K562 (cell line): Measurements from ENCODE around the gene PCDHA5. TPM values are rescaled to one million over a fixed set of nuclear protein-coding genes. Genes with fewer than 3 reads are reported as not detected.

Experiments used
- ATAC-seq: fragments of 200-7000 bp; cut with Tn5 transposase; 3 replicates; pipeline ENCODE4 v1.9.1; 2020; ENCODE audit warnings: moderate library complexity
- BruUV-seq: library from RNA; stranded (reverse); fragments of 400-500 nt; replicated peaks from 2 replicates; lab custom pipeline; 2021; lab: Mats Ljungman, UMichigan
- CTCF ChIA-PET: fragments of 300-600 bp; formaldehyde crosslinking; extraction: SDS; loops from one replicate; lab custom pipeline; 2021; ENCODE audit warnings: low intra/inter-chr PET ratio; lab: Yijun Ruan, JAX
- POLR2A ChIA-PET: fragments of 300-600, 350-650 bp; sonication (Branson Sonifier 250); formaldehyde crosslinking; extraction: SDS; loops from one replicate; lab custom pipeline; 2021; ENCODE audit warnings: antibody characterized with exemption, inconsistent platforms; lab: Yijun Ruan, JAX
- DNase-seq, 4 experiments: peaks; one replicate each; pipeline versions ENCODE4 v3.0.0 to v3.0.0-alpha.2; 2011 to 2018; ENCODE audit warnings: low spot score in 3 of 4, mixed read lengths in 3 of 4; ENCODE audit errors: extremely low read depth in 1 of 4
- FAIRE-seq: peaks from 2 replicates; lab custom pipeline; 2011; peaks lifted over from hg19 to GRCh38; lab: Jason Lieb, UNC
- H2AFZ ChIP-seq: 2 replicates; pipeline ENCODE4 v1.6.0; 2011; ENCODE audit warnings: low read depth, low read length, control low read depth, inconsistent platforms
- H3K27ac ChIP-seq: fragments of 200-600 bp; 3 replicates; pipeline ENCODE4 v1.8.0; 2011; ENCODE audit warnings: low read depth, mild to moderate bottlenecking, control low read depth, inconsistent platforms, low read length, moderate library complexity, mixed read lengths; ENCODE audit errors: extremely low read depth
- H3K27me3 ChIP-seq, 2 experiments: fragments of 300-600 bp in 1 of 2; 2 replicates in 1 of 2; 3 replicates in 1 of 2; pipeline versions ENCODE4 v1.6.0 to v1.8.0; 2011; ENCODE audit warnings: inconsistent platforms in 2 of 2, low read length in 2 of 2, mild to moderate bottlenecking in 1 of 2, mixed read lengths in 1 of 2, moderate library complexity in 1 of 2; ENCODE audit not compliant: control insufficient read depth in 2 of 2, insufficient read depth in 2 of 2
- H3K36me3 ChIP-seq: fragments of 300-600 bp; 3 replicates; pipeline ENCODE4 v1.8.0; 2011; ENCODE audit warnings: mild to moderate bottlenecking, low read length, inconsistent platforms; ENCODE audit not compliant: control insufficient read depth, insufficient read depth
- H3K4me1 ChIP-seq, 2 experiments: fragments of 200-600 bp in 1 of 2; replicated peaks in 1 of 2; 2 replicates in 1 of 2; 3 replicates in 1 of 2; pipeline versions ENCODE4 v1.5.1 to v1.8.0; 2011; ENCODE audit warnings: inconsistent platforms in 2 of 2, low read length in 2 of 2, mild to moderate bottlenecking in 1 of 2, mixed read lengths in 1 of 2, moderate library complexity in 1 of 2; ENCODE audit not compliant: control insufficient read depth in 2 of 2, insufficient read depth in 2 of 2
- H3K4me2 ChIP-seq: 2 replicates; pipeline ENCODE4 v1.6.1; 2011; ENCODE audit warnings: low read length, control low read depth, inconsistent platforms, mixed read lengths; ENCODE audit not compliant: insufficient read depth
- H3K4me3 ChIP-seq: fragments of 200-600 bp; sonication (generic), shearing (Covaris generic); 2 replicates; pipeline ENCODE4 v1.5.1; 2016; ENCODE audit warnings: control low read depth, inconsistent platforms
- H3K79me2 ChIP-seq: fragments of 200-600 bp; 3 replicates; pipeline ENCODE4 v1.8.0; 2011; ENCODE audit warnings: low read length, inconsistent platforms; ENCODE audit not compliant: control insufficient read depth, insufficient read depth
- H3K9ac ChIP-seq, 2 experiments: 2 replicates each; pipeline versions ENCODE4 v1.6.0 to v1.6.1; 2011; ENCODE audit warnings: low read depth in 2 of 2, low read length in 2 of 2, control low read depth in 1 of 2, inconsistent platforms in 1 of 2, mild to moderate bottlenecking in 1 of 2, mixed read lengths in 1 of 2; ENCODE audit not compliant: insufficient read depth in 1 of 2
- H3K9me1 ChIP-seq: one replicate; pipeline ENCODE4 v1.6.0; 2011; ENCODE audit warnings: inconsistent platforms, mild to moderate bottlenecking, low read length, moderate library complexity; ENCODE audit not compliant: control insufficient read depth, insufficient read depth
- H3K9me3 ChIP-seq: replicated peaks from 2 replicates; pipeline ENCODE4 v1.5.1; 2011; ENCODE audit warnings: low read depth, low read length, inconsistent platforms; ENCODE audit not compliant: control insufficient read depth, insufficient read depth
- H4K20me1 ChIP-seq: replicated peaks from 2 replicates; pipeline ENCODE4 v1.6.1; 2011; ENCODE audit warnings: low read length, inconsistent platforms, mixed read lengths; ENCODE audit not compliant: control insufficient read depth, insufficient read depth
- ELF4 ChIP-seq: fragments of 450-650 bp; formaldehyde crosslinking; IDR thresholded peaks from 2 replicates; pipeline ENCODE4 v1.4.0; 2022; ENCODE audit warnings: missing genetic modification characterization
- ESRRB ChIP-seq: fragments of 250-450 bp; sonication (Bioruptor Pico); IDR thresholded peaks from 2 replicates; pipeline ENCODE4 v1.5.0; 2020; ENCODE audit warnings: mild to moderate bottlenecking, moderate library complexity, borderline replicate concordance
- NCOA1 ChIP-seq: fragments of 450-650 bp; IDR thresholded peaks from 2 replicates; pipeline ENCODE4 v1.6.1; 2016; ENCODE audit warnings: low read depth
- TBP ChIP-seq: optimal IDR thresholded peaks from 2 replicates; pipeline ENCODE3; 2011; ENCODE audit warnings: low read depth, low read length, improper control_type of control experiment
- ZNF717 ChIP-seq: fragments of 250-450 bp; sonication (Bioruptor Pico); IDR thresholded peaks from 2 replicates; pipeline ENCODE4 v1.5.0; 2021
- WGBS: fragments of 100-300 bp; shearing (Covaris generic); methylation state at CpG from one replicate; pipeline ENCODE4 v1.1.6; 2016; ENCODE audit warnings: low coverage, mixed read lengths; ENCODE audit not compliant: insufficient coverage; ENCODE audit errors: missing lambda C conversion rate; 5-methylcytosine and 5-hydroxymethylcytosine counted together
- in situ Hi-C: fragments of 300-500 bp; cut with MboI; formaldehyde crosslinking; loops from 4 replicates; pipeline ENCODE4 v1.15.0; 2018; ENCODE audit warnings: inconsistent platforms, mixed read lengths
- intact Hi-C: fragments of 100-400 bp; cut with micrococcal nuclease; formaldehyde crosslinking; loops from 2 replicates; pipeline ENCODE4 v1.14.2; 2022
- polyA plus RNA-seq, 8 experiments: library from polyadenylated mRNA; depleted of rRNA in 4 of 8; stranded (reverse) in 5 of 8; unstranded in 3 of 8; fragments of >200 nt; fragmentation: Nextera tagmentation in 2 of 8; fragmentation: Illumina TruSeq in 1 of 8; extraction: Ambion mirVana in 2 of 8; extraction: Trizol in 1 of 8; gene quantifications; 2 replicates each; pipeline versions ENCODE4 v1.2.1 to v1.2.3, GENCODE V29; 2011 to 2014; ENCODE audit warnings: inconsistent platforms in 1 of 8, missing spikeins in 1 of 8
- total RNA-seq, 7 experiments: library from RNA; depleted of rRNA in 6 of 7; stranded (reverse); fragments of >200 nt in 6 of 7; fragmentation: Illumina TruSeq in 2 of 7; extraction: Trizol in 2 of 7; gene quantifications; 2 replicates each; pipeline versions ENCODE4 v1.2.1 to v1.2.3, GENCODE V29; 2011 to 2021; ENCODE audit warnings: low replicate concordance in 1 of 7
- TF ChIP-seq, protein P1 (sequence below), 2 experiments: fragments of 450-650 bp; conservative IDR thresholded peaks; 2 replicates each; pipeline ENCODE4 v1.6.1; 2017; ENCODE audit warnings: mild to moderate bottlenecking in 2 of 2, moderate library complexity in 2 of 2
- TF ChIP-seq, protein P2 (sequence below): fragments of 450-650 bp; IDR thresholded peaks from 2 replicates; pipeline ENCODE4 v1.6.1; 2016
- TF ChIP-seq, protein P3 (sequence below): sonication (generic); IDR thresholded peaks from 2 replicates; pipeline ENCODE4 v1.6.1; 2016
- TF ChIP-seq, protein P4 (sequence below), 3 experiments: IDR thresholded peaks in 2 of 3; conservative IDR thresholded peaks in 1 of 3; 2 replicates each; pipeline ENCODE4 v1.5.1; 2011 to 2012; ENCODE audit warnings: low read length in 3 of 3, mild to moderate bottlenecking in 3 of 3, control low read depth in 2 of 3, improper control_type of control experiment in 1 of 3, inconsistent platforms in 1 of 3, low read depth in 1 of 3, mixed read lengths in 1 of 3, moderate library complexity in 1 of 3; ENCODE audit not compliant: insufficient read depth in 2 of 3
- TF ChIP-seq, protein P5 (sequence below): fragments of 450-650 bp; IDR thresholded peaks from 2 replicates; pipeline ENCODE4 v1.6.1; 2016; ENCODE audit warnings: borderline replicate concordance

Gene PCDHA5
- total and polyA plus RNA-seq, 9 of the 15 experiments (the other 6 are each of a cell fraction or from before 2014, with no cell fraction given): not detected

DNA sequence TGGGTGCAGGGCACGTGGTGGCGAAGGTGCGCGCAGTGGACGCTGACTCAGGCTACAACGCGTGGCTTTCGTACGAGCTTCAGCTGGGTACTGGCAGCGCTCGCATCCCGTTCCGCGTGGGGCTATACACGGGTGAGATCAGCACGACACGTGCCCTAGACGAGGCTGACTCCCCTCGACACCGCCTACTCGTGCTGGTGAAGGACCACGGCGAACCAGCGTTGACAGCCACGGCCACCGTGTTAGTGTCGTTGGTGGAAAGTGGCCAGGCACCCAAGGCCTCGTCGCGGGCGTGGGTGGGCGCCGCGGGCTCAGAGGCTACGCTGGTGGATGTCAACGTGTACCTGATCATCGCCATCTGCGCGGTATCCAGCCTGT is 24.7 kb upstream of the PCDHA5 start (continued):
- TF ChIP-seq, protein P1, sequence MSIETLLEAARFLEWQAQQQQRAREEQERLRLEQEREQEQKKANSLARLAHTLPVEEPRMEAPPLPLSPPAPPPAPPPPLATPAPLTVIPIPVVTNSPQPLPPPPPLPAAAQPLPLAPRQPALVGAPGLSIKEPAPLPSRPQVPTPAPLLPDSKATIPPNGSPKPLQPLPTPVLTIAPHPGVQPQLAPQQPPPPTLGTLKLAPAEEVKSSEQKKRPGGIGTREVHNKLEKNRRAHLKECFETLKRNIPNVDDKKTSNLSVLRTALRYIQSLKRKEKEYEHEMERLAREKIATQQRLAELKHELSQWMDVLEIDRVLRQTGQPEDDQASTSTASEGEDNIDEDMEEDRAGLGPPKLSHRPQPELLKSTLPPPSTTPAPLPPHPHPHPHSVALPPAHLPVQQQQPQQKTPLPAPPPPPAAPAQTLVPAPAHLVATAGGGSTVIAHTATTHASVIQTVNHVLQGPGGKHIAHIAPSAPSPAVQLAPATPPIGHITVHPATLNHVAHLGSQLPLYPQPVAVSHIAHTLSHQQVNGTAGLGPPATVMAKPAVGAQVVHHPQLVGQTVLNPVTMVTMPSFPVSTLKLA (conservative IDR thresholded peaks at IDR 0.05): no peak
- TF ChIP-seq ZNF717 (CRISPR knock-in tag) (no peak), ELF4 (CRISPR knock-in tag) (no peak), TBP (no peak), NCOA1 (no peak)
- TF ChIP-seq, protein P2, sequence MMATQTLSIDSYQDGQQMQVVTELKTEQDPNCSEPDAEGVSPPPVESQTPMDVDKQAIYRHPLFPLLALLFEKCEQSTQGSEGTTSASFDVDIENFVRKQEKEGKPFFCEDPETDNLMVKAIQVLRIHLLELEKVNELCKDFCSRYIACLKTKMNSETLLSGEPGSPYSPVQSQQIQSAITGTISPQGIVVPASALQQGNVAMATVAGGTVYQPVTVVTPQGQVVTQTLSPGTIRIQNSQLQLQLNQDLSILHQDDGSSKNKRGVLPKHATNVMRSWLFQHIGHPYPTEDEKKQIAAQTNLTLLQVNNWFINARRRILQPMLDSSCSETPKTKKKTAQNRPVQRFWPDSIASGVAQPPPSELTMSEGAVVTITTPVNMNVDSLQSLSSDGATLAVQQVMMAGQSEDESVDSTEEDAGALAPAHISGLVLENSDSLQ: no peak

DNA sequence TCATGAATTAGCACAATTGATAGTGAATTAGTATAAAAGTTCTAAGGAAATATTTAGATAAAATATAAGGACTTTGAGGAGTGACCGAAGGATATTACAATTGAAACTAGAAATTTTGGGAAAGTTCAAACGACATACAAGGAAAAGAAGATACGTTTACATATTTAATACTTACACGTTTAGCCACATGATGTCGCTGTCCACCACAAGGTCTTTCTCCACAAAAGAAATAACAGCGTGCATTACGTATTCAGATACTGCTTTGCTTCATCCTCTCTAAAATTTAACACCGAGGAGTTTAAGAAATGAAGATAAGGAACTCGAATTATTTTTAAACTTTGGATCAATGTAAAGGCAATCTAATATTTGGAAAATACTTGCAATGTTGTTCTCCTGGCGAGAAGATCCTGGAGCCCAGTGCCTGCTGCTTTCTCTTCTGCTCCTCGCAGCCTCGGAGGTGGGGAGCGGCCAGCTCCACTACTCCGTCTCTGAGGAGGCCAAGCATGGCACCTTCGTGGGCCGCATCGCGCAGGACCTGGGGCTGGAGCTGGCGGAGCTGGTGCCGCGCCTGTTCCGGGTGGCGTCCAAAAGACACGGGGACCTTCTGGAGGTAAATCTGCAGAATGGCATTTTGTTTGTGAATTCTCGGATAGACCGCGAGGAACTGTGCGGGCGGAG is 20.5 kb upstream of the PCDHA5 start, which contains the start of gene PCDHA3:
Gene PCDHA3 (plus strand): TSS at position 242 of the 678 bp plus-strand sequence.
- Histone ChIP-seq H3K79me2 (no peaks in the 10 kb centered on the region), H3K4me2 (no peak within 1 kb of the TSS), H3K4me3 (no peak within 1 kb of the TSS), H3K27ac (no peak within 1 kb of the TSS), H3K9ac (no peak within 1 kb of the TSS), H3K27me3 (no peaks in the 10 kb centered on the region), H3K9me1 (no peaks in the 10 kb centered on the region), H3K4me1 (peaks cover 0 to 7% of the 10 kb centered on the region in 2 experiments; a peak in 1 of 5 replicates), H4K20me1 (no peaks in the 10 kb centered on the region), H2AFZ (no peak within 1 kb of the TSS), H3K36me3 (no peaks in the 10 kb centered on the region), H3K9me3 (no peaks in the 10 kb centered on the region)
- ATAC-seq (no peak), DNase-seq (peak in 1 of 4 experiments; percentile 6), FAIRE-seq (no peak)
- in situ Hi-C loops (no loop called here), intact Hi-C loops (no loop called here)
- WGBS: 41% methylated on average over 28 of the region's 29 CpGs
- ChIA-PET POLR2A (no interaction called here), CTCF (interaction anchor here (0.7 kb wide), 1 partner anchor 441 kb away, joined by 3 read pairs; no protein-coding TSS in a partner anchor)
- BruUV-seq: no TSS peak
- TF ChIP-seq, protein P1 (conservative IDR thresholded peaks at IDR 0.05): no peak
- TF ChIP-seq, protein P3, sequence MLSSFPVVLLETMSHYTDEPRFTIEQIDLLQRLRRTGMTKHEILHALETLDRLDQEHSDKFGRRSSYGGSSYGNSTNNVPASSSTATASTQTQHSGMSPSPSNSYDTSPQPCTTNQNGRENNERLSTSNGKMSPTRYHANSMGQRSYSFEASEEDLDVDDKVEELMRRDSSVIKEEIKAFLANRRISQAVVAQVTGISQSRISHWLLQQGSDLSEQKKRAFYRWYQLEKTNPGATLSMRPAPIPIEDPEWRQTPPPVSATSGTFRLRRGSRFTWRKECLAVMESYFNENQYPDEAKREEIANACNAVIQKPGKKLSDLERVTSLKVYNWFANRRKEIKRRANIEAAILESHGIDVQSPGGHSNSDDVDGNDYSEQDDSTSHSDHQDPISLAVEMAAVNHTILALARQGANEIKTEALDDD: no peak
- TF ChIP-seq, protein P4, sequence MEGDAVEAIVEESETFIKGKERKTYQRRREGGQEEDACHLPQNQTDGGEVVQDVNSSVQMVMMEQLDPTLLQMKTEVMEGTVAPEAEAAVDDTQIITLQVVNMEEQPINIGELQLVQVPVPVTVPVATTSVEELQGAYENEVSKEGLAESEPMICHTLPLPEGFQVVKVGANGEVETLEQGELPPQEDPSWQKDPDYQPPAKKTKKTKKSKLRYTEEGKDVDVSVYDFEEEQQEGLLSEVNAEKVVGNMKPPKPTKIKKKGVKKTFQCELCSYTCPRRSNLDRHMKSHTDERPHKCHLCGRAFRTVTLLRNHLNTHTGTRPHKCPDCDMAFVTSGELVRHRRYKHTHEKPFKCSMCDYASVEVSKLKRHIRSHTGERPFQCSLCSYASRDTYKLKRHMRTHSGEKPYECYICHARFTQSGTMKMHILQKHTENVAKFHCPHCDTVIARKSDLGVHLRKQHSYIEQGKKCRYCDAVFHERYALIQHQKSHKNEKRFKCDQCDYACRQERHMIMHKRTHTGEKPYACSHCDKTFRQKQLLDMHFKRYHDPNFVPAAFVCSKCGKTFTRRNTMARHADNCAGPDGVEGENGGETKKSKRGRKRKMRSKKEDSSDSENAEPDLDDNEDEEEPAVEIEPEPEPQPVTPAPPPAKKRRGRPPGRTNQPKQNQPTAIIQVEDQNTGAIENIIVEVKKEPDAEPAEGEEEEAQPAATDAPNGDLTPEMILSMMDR (IDR thresholded peaks at IDR 0.05 in 2 of 3, conservative IDR thresholded peaks at IDR 0.05 in 1 of 3; ENCODE audit: insufficient read depth in 2 of 3, low read depth in 1 of 3, low read length in 3 of 3): peak; percentile 17 to 35 (median 32); a peak in 3 of 6 replicates
- TF ChIP-seq ESRRB: no peak
- TF ChIP-seq, protein P5, sequence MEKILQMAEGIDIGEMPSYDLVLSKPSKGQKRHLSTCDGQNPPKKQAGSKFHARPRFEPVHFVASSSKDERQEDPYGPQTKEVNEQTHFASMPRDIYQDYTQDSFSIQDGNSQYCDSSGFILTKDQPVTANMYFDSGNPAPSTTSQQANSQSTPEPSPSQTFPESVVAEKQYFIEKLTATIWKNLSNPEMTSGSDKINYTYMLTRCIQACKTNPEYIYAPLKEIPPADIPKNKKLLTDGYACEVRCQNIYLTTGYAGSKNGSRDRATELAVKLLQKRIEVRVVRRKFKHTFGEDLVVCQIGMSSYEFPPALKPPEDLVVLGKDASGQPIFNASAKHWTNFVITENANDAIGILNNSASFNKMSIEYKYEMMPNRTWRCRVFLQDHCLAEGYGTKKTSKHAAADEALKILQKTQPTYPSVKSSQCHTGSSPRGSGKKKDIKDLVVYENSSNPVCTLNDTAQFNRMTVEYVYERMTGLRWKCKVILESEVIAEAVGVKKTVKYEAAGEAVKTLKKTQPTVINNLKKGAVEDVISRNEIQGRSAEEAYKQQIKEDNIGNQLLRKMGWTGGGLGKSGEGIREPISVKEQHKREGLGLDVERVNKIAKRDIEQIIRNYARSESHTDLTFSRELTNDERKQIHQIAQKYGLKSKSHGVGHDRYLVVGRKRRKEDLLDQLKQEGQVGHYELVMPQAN: no peak
